HFF-Myc (cell line): ENCODE results near the gene NUP93.

ENCODE experiments used
- DNase-seq: peaks from one replicate; pipeline ENCODE4 v3.0.0-alpha.2; 2011; ENCODE audit warnings: low read depth; ENCODE audit errors: extremely low read depth
- H3K4me3 ChIP-seq: replicated peaks from 2 replicates; pipeline ENCODE4 v1.5.1; 2011; ENCODE audit warnings: low read depth, mild to moderate bottlenecking, control low read depth, low read length
- TF ChIP-seq, protein P1 (sequence below): IDR thresholded peaks from 2 replicates; pipeline ENCODE4 v1.5.1; 2012; ENCODE audit warnings: mild to moderate bottlenecking, low read depth, low read length, control low read depth; ENCODE audit errors: missing control alignments

Gene NUP93

GRCh38 chr16:56748826-56749225 lies 18.9 kb downstream of the NUP93 start:
- TF ChIP-seq, protein P1, sequence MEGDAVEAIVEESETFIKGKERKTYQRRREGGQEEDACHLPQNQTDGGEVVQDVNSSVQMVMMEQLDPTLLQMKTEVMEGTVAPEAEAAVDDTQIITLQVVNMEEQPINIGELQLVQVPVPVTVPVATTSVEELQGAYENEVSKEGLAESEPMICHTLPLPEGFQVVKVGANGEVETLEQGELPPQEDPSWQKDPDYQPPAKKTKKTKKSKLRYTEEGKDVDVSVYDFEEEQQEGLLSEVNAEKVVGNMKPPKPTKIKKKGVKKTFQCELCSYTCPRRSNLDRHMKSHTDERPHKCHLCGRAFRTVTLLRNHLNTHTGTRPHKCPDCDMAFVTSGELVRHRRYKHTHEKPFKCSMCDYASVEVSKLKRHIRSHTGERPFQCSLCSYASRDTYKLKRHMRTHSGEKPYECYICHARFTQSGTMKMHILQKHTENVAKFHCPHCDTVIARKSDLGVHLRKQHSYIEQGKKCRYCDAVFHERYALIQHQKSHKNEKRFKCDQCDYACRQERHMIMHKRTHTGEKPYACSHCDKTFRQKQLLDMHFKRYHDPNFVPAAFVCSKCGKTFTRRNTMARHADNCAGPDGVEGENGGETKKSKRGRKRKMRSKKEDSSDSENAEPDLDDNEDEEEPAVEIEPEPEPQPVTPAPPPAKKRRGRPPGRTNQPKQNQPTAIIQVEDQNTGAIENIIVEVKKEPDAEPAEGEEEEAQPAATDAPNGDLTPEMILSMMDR, result no peak
- DNase-seq, result no peak
- H3K4me3 ChIP-seq, result no peak overlapping the region

DNA sequence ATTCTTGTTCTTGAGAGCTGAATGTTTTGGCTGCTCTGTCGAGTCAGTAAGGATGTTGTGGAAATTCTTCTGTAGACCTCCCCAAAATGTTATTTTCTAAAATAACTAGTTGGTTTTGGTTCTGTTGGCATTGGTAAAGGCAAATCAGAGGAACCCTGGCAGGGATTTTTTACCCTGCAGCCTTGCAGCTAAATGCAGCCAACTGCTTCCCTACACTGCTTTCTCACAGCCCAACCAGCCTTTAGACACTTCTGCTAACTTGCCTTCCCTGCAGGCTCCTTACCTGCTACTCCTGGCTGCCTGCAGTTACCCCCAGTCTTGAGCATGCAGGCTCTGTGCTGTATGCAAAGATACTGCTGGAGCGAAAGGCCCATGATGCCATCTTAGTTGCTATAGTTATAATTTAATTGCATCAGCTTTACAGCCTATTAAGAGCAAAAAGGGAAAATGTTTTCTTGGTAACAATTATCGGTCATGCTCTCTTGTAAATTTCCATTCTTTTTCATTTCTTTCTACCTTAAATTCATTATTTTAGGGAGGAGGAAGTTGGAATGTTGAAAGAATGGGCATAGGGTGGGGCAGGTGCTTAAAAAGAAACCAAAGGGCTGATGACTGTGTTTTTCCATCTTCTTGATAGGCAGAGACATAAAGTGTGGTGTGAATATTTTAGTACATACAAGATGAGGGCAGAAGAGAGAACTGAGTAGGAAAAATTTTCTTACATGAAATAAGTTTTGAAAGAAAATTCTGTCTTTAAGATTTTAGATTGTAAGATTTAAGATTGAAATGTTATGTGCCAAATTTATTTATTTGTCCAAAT lies 20.0 kb downstream of the NUP93 start:
- no peak for DNase-seq
- H3K4me3 ChIP-seq, result no peak overlapping the region
- TF ChIP-seq, protein P1, result no peak

- no peak overlapping the region for H3K4me3 ChIP-seq
- TF ChIP-seq, protein P1, result no peak
- DNase-seq, result no peak
Measured at GRCh38 chr16:56753410-56753809, 23.5 kb downstream of the NUP93 start.

- TF ChIP-seq, protein P1, result no peak
- DNase-seq, result no peak
- no peak overlapping the region for H3K4me3 ChIP-seq
Measured at GRCh38 chr16:56755038-56755437, 25.1 kb downstream of the NUP93 start.

DNA sequence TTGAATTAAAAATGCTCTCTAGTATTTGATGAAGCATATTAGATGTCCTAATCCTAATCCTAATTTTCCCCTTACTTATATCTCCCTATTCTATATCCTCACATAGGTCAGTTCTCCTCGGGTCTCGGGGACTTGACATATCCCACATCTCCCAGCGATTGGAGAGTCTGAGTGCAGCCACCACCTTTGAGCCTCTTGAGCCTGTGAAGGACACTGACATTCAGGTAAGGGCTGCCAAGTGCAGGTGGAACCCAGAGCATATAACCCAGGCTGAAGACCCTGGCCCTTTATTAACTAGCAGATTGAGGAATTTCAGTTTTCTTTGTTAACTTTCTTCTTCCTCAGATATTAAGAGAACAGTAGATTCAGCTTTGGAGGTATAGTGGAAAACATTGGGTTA lies 28.5 kb downstream of the NUP93 start:
- no peak for DNase-seq
- TF ChIP-seq, protein P1, result no peak
- H3K4me3 ChIP-seq, result no peak overlapping the region

- no peak overlapping the region for H3K4me3 ChIP-seq
- TF ChIP-seq, protein P1, result no peak
Measured at GRCh38 chr16:56758930-56759329, 29.0 kb downstream of the NUP93 start.

DNA sequence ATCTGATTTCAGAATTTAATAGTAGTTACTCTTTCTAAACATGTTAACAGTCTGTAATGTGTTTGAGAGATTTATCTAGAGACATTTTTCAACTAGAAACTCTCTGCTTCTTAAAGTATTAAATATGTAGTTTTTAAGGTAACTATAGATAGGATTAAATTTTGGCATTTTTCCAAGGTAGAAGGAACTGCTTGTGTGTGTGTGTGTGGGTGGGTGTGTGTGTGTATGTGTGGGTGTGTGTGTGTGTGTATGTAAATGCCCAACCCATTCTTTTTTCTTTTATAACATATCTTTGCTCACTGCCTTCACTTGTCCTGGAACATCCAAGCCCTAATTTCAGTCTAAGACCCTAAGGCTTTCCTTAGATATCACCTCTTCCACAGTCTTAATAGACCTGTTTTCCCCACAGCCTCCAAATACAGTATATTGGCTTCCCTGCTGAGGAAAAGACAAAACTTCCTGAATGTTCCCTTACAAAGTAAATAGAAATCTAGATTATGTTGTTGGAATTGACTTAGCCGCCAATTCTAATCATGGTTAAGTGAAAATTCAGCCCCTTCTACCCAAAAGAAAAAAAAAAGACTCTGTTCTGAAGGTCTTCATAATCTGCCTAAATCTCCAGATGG lies 33.5 kb downstream of the NUP93 start:
- TF ChIP-seq, protein P1, result no peak
- H3K4me3 ChIP-seq, result no peak overlapping the region
- no peak for DNase-seq

More at GRCh38 chr16:56758930-56759329, 29.0 kb downstream of the NUP93 start:
- no peak for DNase-seq
